Stimulated activated CD8-positive, alpha-beta memory T cell treated with anti-CD3 and anti-CD28 coated beads, Interleukin-4, amount 100 ng/mL, for 48 hours (primary cell): ENCODE data around the gene NUP153.
"Not testable (repeated sequence)": the region's sequence is repeated elsewhere in the genome, so short reads cannot be mapped to it uniquely, and the experiment has no call there.

ENCODE experiments used
- DNase-seq: peaks from one replicate; pipeline ENCODE4 v3.0.0-alpha.2; 2020

The NUP153 gene

GRCh38 chr6:17706580-17707370, at the start of gene NUP153:
NUP153 (minus strand) TSS chr6:17706925; CDS start chr6:17706387, 538 bp downstream.
- peak; percentile 100 for DNase-seq

GRCh38 chr6:17754254-17754653, 47.5 kb upstream of the NUP153 start:
- DNase-seq = no peak

- DNase-seq = not testable (repeated sequence)
These were observed 38.6 kb upstream of the NUP153 start for GRCh38 chr6:17745324-17745723.

DNA sequence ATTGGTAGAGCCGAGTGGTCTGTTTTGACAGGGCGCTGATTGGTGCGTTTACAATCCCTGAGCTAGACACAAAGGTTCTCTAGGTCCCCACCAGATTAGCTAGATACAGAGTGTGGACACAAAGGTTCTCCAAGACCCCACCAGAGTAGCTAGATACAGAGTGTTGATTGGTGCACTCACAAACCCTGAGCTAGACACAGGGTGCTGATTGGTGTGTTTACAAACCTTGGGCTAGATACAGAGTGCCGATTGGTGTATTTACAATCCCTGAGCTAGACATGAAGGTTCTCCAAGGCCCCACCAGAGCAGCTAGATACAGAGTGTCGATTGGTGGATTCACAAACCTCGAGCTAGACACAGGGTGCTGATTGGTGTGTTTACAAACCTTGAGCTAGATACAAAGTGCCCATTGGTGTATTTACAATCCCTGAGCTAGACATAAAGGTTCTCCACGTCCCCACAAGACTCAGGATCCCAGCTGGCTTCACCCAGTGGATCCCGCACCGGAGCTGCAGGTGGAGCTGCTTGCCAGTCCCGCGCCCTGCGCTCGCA, 38.1 kb upstream of the NUP153 start:
- not testable (repeated sequence) for DNase-seq

GRCh38 chr6:17744019-17744756, 37.5 kb upstream of the NUP153 start:
- DNase-seq = no peak

DNA sequence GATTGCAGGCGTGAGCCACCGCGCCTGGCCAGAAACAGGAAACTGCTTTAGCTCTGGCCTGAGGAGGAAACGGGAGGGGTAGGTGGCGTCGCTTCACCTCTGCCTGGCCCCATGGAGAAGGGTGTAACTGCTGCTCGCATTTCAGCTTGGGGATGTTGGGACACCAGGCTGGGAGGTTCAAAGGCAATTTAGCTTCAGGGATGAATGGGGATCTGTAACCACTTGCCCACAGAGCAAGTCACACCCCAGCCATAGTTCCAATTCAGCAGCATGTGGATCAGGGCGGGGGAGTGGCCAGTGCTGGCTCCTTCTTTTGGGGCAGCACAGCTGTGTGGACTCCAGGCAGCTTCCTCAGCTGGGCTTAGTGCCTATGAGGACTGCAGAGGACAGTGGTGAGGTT, 34.8 kb upstream of the NUP153 start:
- DNase-seq = no peak

- no peak for DNase-seq
These were observed 34.0 kb upstream of the NUP153 start for GRCh38 chr6:17740559-17741220.

GRCh38 chr6:17737704-17738252, 31.1 kb upstream of the NUP153 start:
- no peak for DNase-seq

DNA sequence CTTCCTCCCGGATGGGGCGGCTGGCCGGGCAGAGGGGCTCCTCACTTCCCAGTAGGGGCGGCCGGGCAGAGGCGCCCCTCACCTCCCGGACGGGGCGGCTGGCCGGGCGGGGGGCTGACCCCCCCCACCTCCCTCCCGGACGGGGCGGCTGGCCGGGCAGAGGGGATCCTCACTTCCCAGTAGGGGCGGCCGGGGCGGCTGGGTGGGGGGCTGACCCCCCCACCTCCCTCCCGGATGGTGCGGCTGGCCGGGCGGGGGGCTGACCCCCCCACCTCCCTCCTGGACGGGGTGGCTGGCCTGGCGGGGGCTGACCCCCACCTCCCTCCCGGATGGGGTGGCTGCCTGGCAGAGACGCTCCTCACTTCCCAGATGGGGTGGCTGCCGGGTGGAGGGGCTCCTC, 28.6 kb upstream of the NUP153 start:
- not testable (repeated sequence) for DNase-seq

- no peak for DNase-seq
These were observed 23.5 kb upstream of the NUP153 start for GRCh38 chr6:17730078-17730704.

DNA sequence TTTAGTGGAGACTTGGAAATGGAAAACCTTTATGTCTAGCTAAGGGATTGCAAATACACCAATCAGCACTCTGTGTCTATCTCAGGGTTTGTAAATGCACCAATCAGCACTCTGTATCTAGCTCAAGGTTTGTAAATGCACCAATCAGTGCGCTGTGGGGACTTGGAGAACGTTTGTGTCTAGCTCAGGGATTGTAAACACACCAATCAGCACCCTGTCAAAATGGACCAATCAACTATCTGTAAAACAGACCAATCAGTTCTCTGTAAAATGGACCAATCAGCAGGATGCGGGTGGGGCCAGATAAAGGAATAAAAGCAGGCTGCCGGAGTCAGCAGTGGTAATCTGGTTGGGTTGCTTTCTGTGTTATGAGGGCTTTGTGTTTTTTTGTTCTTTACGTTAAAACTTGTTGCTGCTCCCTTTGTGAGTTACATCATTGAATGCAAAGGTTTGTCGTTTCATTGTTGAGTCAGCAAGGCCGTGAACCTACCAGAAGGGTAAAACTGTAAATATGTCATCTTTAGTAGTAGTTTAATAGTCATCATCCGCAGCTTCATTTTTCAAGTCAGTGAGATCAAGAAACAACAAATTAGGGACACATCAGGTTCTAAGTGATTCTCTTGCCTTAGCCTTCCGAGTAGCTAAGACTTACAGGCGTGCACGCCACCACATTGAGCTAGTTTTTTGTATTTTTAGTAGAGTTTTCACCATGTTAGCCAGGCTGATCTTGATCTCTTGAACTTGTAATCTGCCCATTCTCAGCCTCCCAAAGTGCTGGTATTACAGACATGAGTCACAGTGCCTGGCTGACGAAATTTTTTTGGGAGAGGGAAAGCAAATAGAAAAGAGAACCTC, 22.7 kb upstream of the NUP153 start:
- DNase-seq = no peak

DNA sequence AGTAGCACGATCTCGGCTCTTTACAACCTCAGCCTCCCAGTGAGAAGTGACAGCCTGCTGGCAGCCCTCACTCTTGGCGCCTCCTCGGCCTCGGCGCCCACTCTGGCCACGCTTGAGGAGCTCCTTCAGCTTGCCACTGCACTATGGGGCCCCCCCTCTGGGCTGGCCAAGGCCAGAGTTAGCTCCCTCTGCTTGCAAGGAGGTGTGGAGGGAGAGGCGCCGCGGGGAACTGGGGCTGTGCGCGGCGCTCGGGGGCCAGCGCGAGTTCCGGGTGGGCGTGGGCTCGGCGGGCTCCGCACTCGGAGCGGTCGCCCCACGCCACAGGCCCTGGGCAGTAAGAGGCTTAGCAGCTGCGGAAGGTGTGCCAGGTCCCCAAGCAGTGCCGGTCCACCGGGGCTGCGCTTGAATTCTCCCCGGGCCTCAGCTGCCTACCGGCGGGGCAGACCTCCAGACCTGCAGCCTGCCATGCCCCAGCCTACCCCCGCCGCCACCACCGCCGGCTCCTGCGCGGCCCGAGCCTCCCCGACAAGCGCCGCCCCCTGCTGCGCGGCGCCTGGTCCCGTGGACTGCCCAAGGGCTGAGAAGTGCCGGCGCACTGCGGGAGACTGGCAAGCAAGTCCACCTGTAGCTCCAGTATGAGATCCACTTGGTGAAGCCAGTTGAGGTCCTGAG, 22.0 kb upstream of the NUP153 start:
- no peak for DNase-seq

- no peak for DNase-seq
These were observed 18.4 kb upstream of the NUP153 start for GRCh38 chr6:17725083-17725482.

- no peak for DNase-seq
These were observed 17.6 kb upstream of the NUP153 start for GRCh38 chr6:17724341-17724740.

- no peak for DNase-seq
These were observed 14.9 kb upstream of the NUP153 start for GRCh38 chr6:17721671-17722070.

- no peak for DNase-seq
These were observed 12.8 kb upstream of the NUP153 start for GRCh38 chr6:17719323-17720041.

DNA sequence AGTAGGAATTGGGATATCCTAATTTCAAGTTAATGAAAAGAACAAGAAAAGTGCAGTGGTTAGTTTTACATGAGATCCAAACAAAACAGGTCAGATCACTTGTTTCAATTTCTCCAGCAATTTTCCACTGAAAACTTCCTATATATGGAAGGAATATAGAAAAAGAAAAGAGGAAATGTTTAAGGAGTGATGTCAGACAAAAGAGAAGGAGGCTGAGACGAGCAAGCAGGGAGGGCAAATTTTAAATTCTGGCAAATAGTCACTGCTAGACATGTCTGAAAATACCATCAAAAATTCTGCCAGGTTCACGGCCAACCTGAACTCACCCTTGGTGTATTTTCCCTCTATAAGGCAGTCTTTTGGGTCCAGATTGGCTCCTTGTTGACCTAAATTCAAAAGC, 9.5 kb upstream of the NUP153 start:
- DNase-seq = no peak

DNA sequence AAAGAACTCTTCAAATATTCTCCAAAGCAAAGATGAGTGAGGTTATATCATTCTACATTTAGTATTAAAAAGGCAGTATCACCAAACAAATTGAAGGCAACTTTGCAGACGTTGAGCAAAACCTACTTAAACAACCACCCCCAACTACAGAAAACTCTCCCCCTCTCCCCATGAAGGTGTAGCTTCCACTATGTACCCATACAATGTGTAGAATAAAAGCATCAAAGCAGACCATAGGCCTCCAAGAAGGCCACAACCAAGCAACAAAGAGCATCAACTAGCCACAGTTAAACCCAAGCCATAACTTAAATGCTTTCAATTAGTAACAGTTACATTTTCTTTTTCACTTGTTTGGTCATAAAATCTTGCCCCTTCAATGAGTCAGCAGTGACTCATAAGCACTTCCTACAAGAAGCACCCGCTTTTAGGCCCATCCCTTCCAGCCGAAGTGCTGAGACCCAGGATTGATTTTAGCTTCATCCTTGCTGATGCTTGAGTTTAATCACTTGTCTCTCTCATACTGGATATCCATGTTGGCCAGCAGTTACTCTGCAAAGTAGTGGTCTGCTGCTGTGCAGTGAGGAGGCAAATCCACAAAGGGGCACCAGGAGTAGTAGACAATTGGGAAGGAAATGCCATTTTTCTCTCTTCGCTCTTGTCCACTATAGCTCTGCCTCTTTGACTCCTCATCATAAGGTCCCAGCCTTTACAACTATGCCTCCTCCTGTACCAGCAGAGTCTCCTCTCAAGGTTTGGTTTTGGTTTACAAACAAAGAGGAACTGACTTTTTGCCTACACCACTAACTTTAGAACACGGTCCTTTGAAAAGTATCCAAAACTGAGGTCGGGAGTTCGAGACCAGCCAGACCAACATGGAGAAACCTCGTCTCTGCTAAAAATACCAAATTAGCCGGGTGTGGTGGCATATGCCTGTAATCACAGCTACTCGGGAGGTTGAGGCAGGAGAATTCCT, 8.4 kb upstream of the NUP153 start:
- DNase-seq = peak; percentile 47

GRCh38 chr6:17714177-17714576, 7.5 kb upstream of the NUP153 start:
- no peak for DNase-seq
